Measurements from ENCODE around the gene GJD3. TPM values are rescaled to one million over a fixed set of nuclear protein-coding genes. Genes with fewer than 3 reads are reported as not detected.
"Not testable (repeated sequence)": the region's sequence is repeated elsewhere in the genome, so short reads cannot be mapped to it uniquely, and the experiment has no call there.

The GJD3 gene
- total RNA-seq, 2 donors from 2014 or later: 0.82 to 5.3 TPM

- DNase-seq (ENCODE audit: low spot score): no peak
- H3K27ac ChIP-seq: no peak overlapping the region
- no peak overlapping the region for H3K4me3 ChIP-seq
- TF ChIP-seq POLR2A (IDR thresholded peaks at IDR 0.05) (no peak), POLR2AphosphoS5 (IDR thresholded peaks at IDR 0.05) (no peak), CTCF (IDR thresholded peaks at IDR 0.05) (no peak)
- WGBS: 96% methylated on average over 3 of the region's 3 CpGs
- no peaks in the 10 kb centered on the region for H3K4me1 ChIP-seq (replicated peaks)
- H3K27me3 ChIP-seq (replicated peaks; ENCODE audit: insufficient read depth): no peaks in the 10 kb centered on the region
- no peaks in the 10 kb centered on the region for H3K9me3 ChIP-seq
- intact Hi-C loops (cut with DNase I): no loop called here
- no peaks in the 10 kb centered on the region for H3K36me3 ChIP-seq
Measured at GRCh38 chr17:40407460-40407859, 42.9 kb upstream of the GJD3 start.

- DNase-seq (ENCODE audit: low spot score): no peak
- TF ChIP-seq CTCF (IDR thresholded peaks at IDR 0.05) (no peak), POLR2AphosphoS5 (IDR thresholded peaks at IDR 0.05) (no peak), POLR2A (IDR thresholded peaks at IDR 0.05) (no peak)
- H3K27me3 ChIP-seq (replicated peaks; ENCODE audit: insufficient read depth): no peaks in the 10 kb centered on the region
- intact Hi-C loops (cut with DNase I): loop anchor here (5.0 kb wide), 2 partner anchors 33 to 68 kb away; no protein-coding TSS in a partner anchor
- no peaks in the 10 kb centered on the region for H3K9me3 ChIP-seq
- no peaks in the 10 kb centered on the region for H3K36me3 ChIP-seq
- WGBS: 57% methylated on average over 3 of the region's 3 CpGs
- no peak overlapping the region for H3K4me3 ChIP-seq
- no peak overlapping the region for H3K27ac ChIP-seq
- no peaks in the 10 kb centered on the region for H3K4me1 ChIP-seq (replicated peaks)
Measured at GRCh38 chr17:40404003-40404402, 39.5 kb upstream of the GJD3 start.

- TF ChIP-seq POLR2A (IDR thresholded peaks at IDR 0.05) (no peak), CTCF (IDR thresholded peaks at IDR 0.05) (no peak), POLR2AphosphoS5 (IDR thresholded peaks at IDR 0.05) (no peak)
- Histone ChIP-seq H3K36me3 (no peaks in the 10 kb centered on the region), H3K9me3 (no peaks in the 10 kb centered on the region), H3K27me3 (replicated peaks; ENCODE audit: insufficient read depth) (no peaks in the 10 kb centered on the region), H3K4me1 (replicated peaks) (no peaks in the 10 kb centered on the region), H3K27ac (no peak overlapping the region), H3K4me3 (no peak overlapping the region)
- intact Hi-C loops (cut with DNase I): loop anchor here (5.0 kb wide), 2 partner anchors 35 to 70 kb away; no protein-coding TSS in a partner anchor
- 91% methylated on average over 1 of the region's 1 CpG for WGBS
- no peak for DNase-seq (ENCODE audit: low spot score)
Measured at GRCh38 chr17:40402668-40403067, 38.1 kb upstream of the GJD3 start.

GRCh38 chr17:40399185-40399584 is 34.6 kb upstream of the GJD3 start:
- 62% methylated on average over 4 of the region's 4 CpGs for WGBS
- Histone ChIP-seq H3K36me3 (no peaks in the 10 kb centered on the region), H3K4me1 (replicated peaks) (no peaks in the 10 kb centered on the region), H3K9me3 (no peaks in the 10 kb centered on the region), H3K27ac (no peak overlapping the region), H3K4me3 (no peak overlapping the region), H3K27me3 (replicated peaks; ENCODE audit: insufficient read depth) (no peaks in the 10 kb centered on the region)
- TF ChIP-seq POLR2AphosphoS5 (IDR thresholded peaks at IDR 0.05) (no peak), CTCF (IDR thresholded peaks at IDR 0.05) (peak in 3 of 4 experiments; percentile 55 to 69 (median 64))
- intact Hi-C loops (cut with DNase I): loop anchor here (2.0 kb wide), 1 partner anchor 134 kb away; no protein-coding TSS in a partner anchor
- DNase-seq (ENCODE audit: low spot score): no peak

- H3K4me1 ChIP-seq (replicated peaks); H3K9me3 ChIP-seq; intact Hi-C loops (cut with DNase I); H3K36me3 ChIP-seq; H3K27ac ChIP-seq; H3K27me3 ChIP-seq (replicated peaks; ENCODE audit: insufficient read depth); H3K4me3 ChIP-seq; DNase-seq (ENCODE audit: low spot score): not testable (repeated sequence)
- WGBS: 98% methylated on average over 3 of the region's 3 CpGs
Measured at GRCh38 chr17:40386555-40386954, 22.0 kb upstream of the GJD3 start.

All from prostate gland (tissue), 2 donors.